Peyer's patch (tissue), 4 donors: Measurements from ENCODE around the gene SETD1B.
A peak's percentile ranks its signal among the peaks of the same experiment; 100 is the strongest.

Experiments
- CTCF ChIP-seq, 6 experiments: fragments of 450-650 bp in 4 of 6; fragments of 200-600 bp in 2 of 6; sonication (generic) in 1 of 6; IDR thresholded peaks; one replicate each; pipeline ENCODE4 v1.5.1; 2017 to 2019; ENCODE audit warnings: antibody characterized with exemption in 6 of 6, mild to moderate bottlenecking in 3 of 6, moderate library complexity in 1 of 6
- POLR2A ChIP-seq, 2 donors: fragments of 450-650 bp; IDR thresholded peaks; one replicate each; pipeline ENCODE4 v1.5.1; 2017; ENCODE audit warnings: antibody characterized with exemption in 2 of 2, mild to moderate bottlenecking in 2 of 2, moderate library complexity in 2 of 2

- TF ChIP-seq CTCF (IDR thresholded peaks at IDR 0.05) (no peak), POLR2A (IDR thresholded peaks at IDR 0.05) (peak in 1 of 2 donors; percentile 50)
Observed at GRCh38 chr12:121803861-121804416, at the start of gene SETD1B.
